Stimulated activated CD4-positive, alpha-beta T cell treated with anti-CD3 and anti-CD28 coated beads, TNF-alpha, amount 100 ng/mL, for 1 hour (primary cell): ENCODE measurements around the gene CRIP1.

ENCODE experiments used
- DNase-seq, 3 donors: peaks; one replicate each; pipeline ENCODE4 v3.0.0-alpha.2; 2020; ENCODE audit warnings: low read depth in 3 of 3, low spot score in 1 of 3

Gene CRIP1

GRCh38 chr14:105486163-105486973 is at the start of gene CRIP1:
TSS of gene CRIP1 (plus strand) at chr14:105486886. CDS start at chr14:105487260, 374 bp downstream.
- no peak for DNase-seq

- no peak for DNase-seq
Observed at GRCh38 chr14:105436891-105437722, 49.6 kb upstream of the CRIP1 start.

GRCh38 chr14:105437723-105438500 is 48.8 kb upstream of the CRIP1 start:
- DNase-seq = no peak

- no peak for DNase-seq
Observed at GRCh38 chr14:105439179-105439578, 47.5 kb upstream of the CRIP1 start.

- no peak for DNase-seq
Observed at GRCh38 chr14:105439710-105440553, 46.8 kb upstream of the CRIP1 start.

- DNase-seq = no peak
Observed at GRCh38 chr14:105440554-105440900, 46.2 kb upstream of the CRIP1 start.

GRCh38 chr14:105440992-105441391 is 45.7 kb upstream of the CRIP1 start:
- no peak for DNase-seq

GRCh38 chr14:105442125-105442524 is 44.6 kb upstream of the CRIP1 start:
- no peak for DNase-seq

- DNase-seq = no peak
Observed at GRCh38 chr14:105442834-105443233, 43.9 kb upstream of the CRIP1 start.

GRCh38 chr14:105444859-105445258 is 41.8 kb upstream of the CRIP1 start:
- DNase-seq = no peak

- DNase-seq = no peak
Observed at GRCh38 chr14:105445290-105445689, 41.4 kb upstream of the CRIP1 start.

GRCh38 chr14:105445901-105446845 is 40.5 kb upstream of the CRIP1 start:
- no peak for DNase-seq

- DNase-seq = no peak
Observed at GRCh38 chr14:105446971-105447370, 39.7 kb upstream of the CRIP1 start.

- no peak for DNase-seq
Observed at GRCh38 chr14:105447651-105448640, 38.7 kb upstream of the CRIP1 start.

- peak; percentile 21 to 57 (median 44) for DNase-seq
Observed at GRCh38 chr14:105448706-105449111, 38.0 kb upstream of the CRIP1 start.

GRCh38 chr14:105449276-105450122 is 37.2 kb upstream of the CRIP1 start:
- DNase-seq = no peak

GRCh38 chr14:105450123-105450505 is 36.6 kb upstream of the CRIP1 start:
- DNase-seq = no peak
